ENCODE results near the gene COMMD8. TPM values are rescaled to one million over a fixed set of nuclear protein-coding genes. Genes with fewer than 3 reads are reported as not detected.

Gene COMMD8
- total RNA-seq, 4 donors from 2014 or later = 11.6 to 25.2 (median 17.2) TPM

DNA sequence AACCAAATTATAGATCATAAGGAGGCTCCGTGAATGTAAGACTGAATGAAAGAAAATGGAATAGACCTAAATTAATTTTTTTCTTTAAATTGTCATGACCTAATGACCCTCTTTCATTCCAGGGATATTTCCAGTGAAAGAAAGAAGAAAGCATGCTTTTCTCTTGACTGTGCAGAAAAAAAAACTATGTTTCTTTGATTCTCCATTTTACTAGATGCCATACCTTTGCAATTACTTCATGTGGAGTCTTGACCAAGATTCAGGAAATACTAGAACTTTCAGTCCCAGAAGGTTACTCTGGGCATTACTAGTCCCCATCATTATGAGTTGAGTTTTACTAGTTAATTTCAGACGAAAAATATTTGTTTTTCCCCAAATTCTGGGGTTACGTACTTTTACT lies 6.4 kb upstream of the COMMD8 start:
- Histone ChIP-seq H3K4me1 (no peaks in the 10 kb centered on the region), H3K4me3 (no peak overlapping the region), H3K27me3 (no peaks in the 10 kb centered on the region), H3K36me3 (no peaks in the 10 kb centered on the region), H3K27ac (no peak overlapping the region), H3K9me3 (no peaks in the 10 kb centered on the region)
- no peak for TF ChIP-seq POLR2A (IDR thresholded peaks at IDR 0.05)
- TF ChIP-seq, protein P1, sequence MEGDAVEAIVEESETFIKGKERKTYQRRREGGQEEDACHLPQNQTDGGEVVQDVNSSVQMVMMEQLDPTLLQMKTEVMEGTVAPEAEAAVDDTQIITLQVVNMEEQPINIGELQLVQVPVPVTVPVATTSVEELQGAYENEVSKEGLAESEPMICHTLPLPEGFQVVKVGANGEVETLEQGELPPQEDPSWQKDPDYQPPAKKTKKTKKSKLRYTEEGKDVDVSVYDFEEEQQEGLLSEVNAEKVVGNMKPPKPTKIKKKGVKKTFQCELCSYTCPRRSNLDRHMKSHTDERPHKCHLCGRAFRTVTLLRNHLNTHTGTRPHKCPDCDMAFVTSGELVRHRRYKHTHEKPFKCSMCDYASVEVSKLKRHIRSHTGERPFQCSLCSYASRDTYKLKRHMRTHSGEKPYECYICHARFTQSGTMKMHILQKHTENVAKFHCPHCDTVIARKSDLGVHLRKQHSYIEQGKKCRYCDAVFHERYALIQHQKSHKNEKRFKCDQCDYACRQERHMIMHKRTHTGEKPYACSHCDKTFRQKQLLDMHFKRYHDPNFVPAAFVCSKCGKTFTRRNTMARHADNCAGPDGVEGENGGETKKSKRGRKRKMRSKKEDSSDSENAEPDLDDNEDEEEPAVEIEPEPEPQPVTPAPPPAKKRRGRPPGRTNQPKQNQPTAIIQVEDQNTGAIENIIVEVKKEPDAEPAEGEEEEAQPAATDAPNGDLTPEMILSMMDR (IDR thresholded peaks at IDR 0.05) = no peak
- TF ChIP-seq POLR2AphosphoS5 (IDR thresholded peaks at IDR 0.05) = no peak
- no peak for TF ChIP-seq EP300 (IDR thresholded peaks at IDR 0.05)
- 83 to 86% methylated on average over 3 of the region's 3 CpGs for WGBS, 2 donors (ENCODE audit: low coverage in 1 of 2)
- ATAC-seq = no peak

DNA sequence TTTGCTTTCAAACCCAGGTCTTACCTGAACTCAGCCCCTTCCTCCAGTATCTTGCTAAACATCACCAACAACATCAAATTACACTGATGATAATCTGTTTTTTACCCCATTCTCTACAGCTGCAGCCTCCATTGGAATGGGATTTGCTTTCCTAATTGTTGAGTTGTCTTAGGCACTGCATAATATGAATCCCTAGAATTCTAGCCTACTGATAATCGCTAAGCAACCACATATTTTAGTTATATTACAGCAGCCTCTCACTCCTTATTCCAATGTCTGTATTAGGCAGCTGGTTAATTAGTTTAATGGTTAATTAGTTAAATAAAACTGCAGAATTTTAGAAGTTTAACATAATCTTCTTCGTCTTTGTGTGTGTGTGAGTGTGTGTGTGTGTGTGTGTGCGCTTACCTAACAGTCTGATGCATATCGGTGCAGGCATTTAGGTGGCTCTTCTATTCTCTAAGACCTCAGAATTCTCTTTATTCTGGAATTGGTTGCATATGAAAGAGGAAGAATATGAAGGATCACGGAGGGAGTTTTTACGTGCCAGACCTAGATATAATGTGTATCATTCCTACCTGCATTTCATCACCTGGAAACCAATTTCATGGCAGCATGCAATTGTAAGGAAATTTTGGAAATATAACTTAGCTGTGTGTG lies 5.3 kb upstream of the COMMD8 start:
- no peak for TF ChIP-seq EP300 (IDR thresholded peaks at IDR 0.05)
- TF ChIP-seq, protein P1 (IDR thresholded peaks at IDR 0.05) = no peak
- H3K27me3 ChIP-seq = no peaks in the 10 kb centered on the region
- H3K27ac ChIP-seq = no peak overlapping the region
- H3K9me3 ChIP-seq = no peaks in the 10 kb centered on the region
- 78 to 83% methylated on average over 6 of the region's 6 CpGs for WGBS, 2 donors (ENCODE audit: low coverage in 1 of 2)
- no peak for ATAC-seq
- H3K4me3 ChIP-seq = no peak overlapping the region
- no peaks in the 10 kb centered on the region for H3K4me1 ChIP-seq
- no peaks in the 10 kb centered on the region for H3K36me3 ChIP-seq

DNA sequence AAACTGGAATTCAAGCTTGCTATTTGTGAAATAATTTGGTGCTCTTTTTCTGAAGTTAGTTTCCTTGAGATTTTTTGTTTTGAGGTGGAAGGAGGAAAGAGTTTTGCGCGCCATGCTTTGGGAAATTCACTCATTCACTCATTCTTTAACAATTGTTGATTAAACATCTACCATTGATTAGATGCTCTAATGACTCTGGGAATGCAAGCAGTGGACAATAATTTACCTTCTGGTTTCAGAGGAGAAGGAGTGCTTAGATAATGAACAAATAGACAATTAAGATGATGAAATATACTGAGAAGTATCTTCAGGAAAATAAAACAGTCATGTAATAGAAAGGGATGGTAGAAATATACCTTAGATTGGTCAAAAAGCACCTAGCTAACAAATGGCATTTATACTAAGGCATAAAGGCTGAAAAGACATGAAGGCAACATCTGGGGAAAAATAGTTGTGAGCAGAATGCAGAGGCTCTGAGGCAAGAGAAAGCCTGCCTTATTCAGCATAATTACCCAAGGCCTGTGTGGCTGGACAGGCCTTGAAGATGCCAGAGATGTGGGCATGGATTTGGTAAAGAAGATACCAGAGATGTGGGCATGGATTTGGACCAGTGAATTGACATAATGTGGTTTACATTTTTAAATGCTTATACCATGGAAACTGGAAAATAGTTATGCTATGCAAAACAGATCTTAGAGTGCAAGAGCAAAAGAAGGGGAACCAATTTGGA lies 2.7 kb upstream of the COMMD8 start:
- Histone ChIP-seq H3K27ac (no peak overlapping the region), H3K36me3 (no peaks in the 10 kb centered on the region), H3K27me3 (no peaks in the 10 kb centered on the region), H3K9me3 (no peaks in the 10 kb centered on the region), H3K4me3 (no peak overlapping the region), H3K4me1 (peaks cover 0 to 13% (median 0%) of the 10 kb centered on the region in 3 donors)
- ATAC-seq = no peak
- TF ChIP-seq, protein P1 (IDR thresholded peaks at IDR 0.05) = no peak
- TF ChIP-seq POLR2A (IDR thresholded peaks at IDR 0.05) (no peak), EP300 (IDR thresholded peaks at IDR 0.05) (no peak)
- WGBS, 2 donors (ENCODE audit: low coverage in 1 of 2) = 36 to 82% methylated on average over 2 of the region's 2 CpGs

DNA sequence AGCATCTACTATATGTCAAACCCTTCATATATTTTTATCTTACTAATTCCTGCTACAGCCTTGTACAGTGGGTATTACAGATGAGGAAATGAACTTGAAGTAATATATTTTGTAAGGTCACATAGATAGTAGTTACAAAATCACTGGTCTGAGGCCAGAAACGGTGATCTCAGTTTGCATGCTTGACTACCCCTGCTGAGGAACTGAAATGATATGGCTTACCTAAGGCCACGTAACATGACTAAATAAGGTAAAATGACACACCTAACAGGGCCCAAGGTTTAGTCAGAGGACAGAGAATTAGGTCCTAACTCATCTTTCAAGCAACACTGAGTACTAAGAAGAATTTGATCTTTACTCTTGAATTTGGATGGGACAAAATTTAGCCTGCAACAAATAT lies 1.5 kb upstream of the COMMD8 start:
- WGBS, 2 donors (ENCODE audit: low coverage in 1 of 2) = 83 to 95% methylated on average over 1 to 2 of the region's 2 CpGs
- no peak for ATAC-seq
- Histone ChIP-seq H3K27me3 (no peaks in the 10 kb centered on the region), H3K9me3 (no peaks in the 10 kb centered on the region), H3K4me3 (no peak overlapping the region), H3K27ac (no peak overlapping the region), H3K4me1 (peaks cover 0 to 13% (median 0%) of the 10 kb centered on the region in 3 donors), H3K36me3 (no peaks in the 10 kb centered on the region)
- TF ChIP-seq POLR2AphosphoS5 (IDR thresholded peaks at IDR 0.05) = no peak
- no peak for TF ChIP-seq POLR2A (IDR thresholded peaks at IDR 0.05)
- TF ChIP-seq EP300 (IDR thresholded peaks at IDR 0.05) = no peak
- TF ChIP-seq, protein P1 (IDR thresholded peaks at IDR 0.05) = no peak

DNA sequence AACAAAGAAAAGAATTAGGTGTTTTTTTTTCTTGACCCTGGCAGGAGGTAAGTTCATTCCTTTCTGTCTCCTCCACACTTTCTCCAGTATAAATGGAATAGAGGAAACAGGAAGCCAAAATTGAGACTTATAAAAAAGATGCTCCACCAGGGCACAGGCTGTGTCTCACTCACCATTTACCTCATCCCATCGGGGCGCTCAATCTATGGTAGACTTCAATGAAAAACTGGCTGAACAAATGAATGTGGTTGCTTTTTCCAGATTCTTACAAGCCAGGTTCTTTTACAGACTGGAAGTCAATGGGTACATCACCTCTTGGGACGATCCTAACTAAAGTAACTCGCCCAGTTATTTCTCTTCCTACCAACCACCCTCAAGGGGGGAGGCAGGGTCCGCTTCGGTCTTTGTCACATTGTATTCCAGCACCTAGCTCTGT lies 685 bp downstream of the COMMD8 start:
- TF ChIP-seq EP300 (IDR thresholded peaks at IDR 0.05) = no peak
- TF ChIP-seq POLR2AphosphoS5 (IDR thresholded peaks at IDR 0.05) = no peak
- no peak for TF ChIP-seq POLR2A (IDR thresholded peaks at IDR 0.05)
- TF ChIP-seq, protein P1 (IDR thresholded peaks at IDR 0.05) = no peak
- Histone ChIP-seq H3K9me3 (no peaks in the 10 kb centered on the region), H3K27me3 (no peaks in the 10 kb centered on the region), H3K4me3 (peak overlapping the region; percentile 64 to 86), H3K36me3 (peaks cover 0 to 17% of the 10 kb centered on the region in 2 donors), H3K4me1 (peaks cover 0 to 13% (median 0%) of the 10 kb centered on the region in 3 donors), H3K27ac (peak overlapping the region; percentile 21 to 90 (median 89))
- 5 to 19% methylated on average over 5 to 6 of the region's 6 CpGs for WGBS, 2 donors (ENCODE audit: low coverage in 1 of 2)
- ATAC-seq = no peak
